ENCODE data around the gene PGP.

The PGP gene

GRCh38 chr16:2163211-2163881, 51.3 kb downstream of the PGP start:
- DNase-seq (ENCODE audit: low spot score) = no peak

- no peak for DNase-seq (ENCODE audit: low spot score)
Observed at GRCh38 chr16:2162676-2163118, 51.9 kb downstream of the PGP start.

GRCh38 chr16:2161911-2162310, 52.7 kb downstream of the PGP start:
- DNase-seq (ENCODE audit: low spot score) = no peak
